HepG2 (cell line): ENCODE data around the gene OBSL1. TPM values are rescaled to one million over a fixed set of nuclear protein-coding genes. Genes with fewer than 3 reads are reported as not detected.

Experiments used
- ARNTL ChIP-seq: sonication (generic); formaldehyde crosslinking; IDR thresholded peaks from 2 replicates; pipeline ENCODE4 v1.4.0; 2020; ENCODE audit warnings: mild to moderate bottlenecking, missing genetic modification reagents
- HNRNPK ChIP-seq: fragments of 200-400 bp; formaldehyde crosslinking; IDR thresholded peaks from 2 replicates; pipeline ENCODE4 v1.6.1; 2018; ENCODE audit warnings: low read length, low read depth, moderate library complexity, mild to moderate bottlenecking; ENCODE audit not compliant: poor library complexity, severe bottlenecking
- NFYC ChIP-seq: IDR thresholded peaks from 2 replicates; pipeline ENCODE4 v1.6.1; 2016; ENCODE audit warnings: missing genetic modification reagents, missing compliant biosample characterization
- ZC3H13 ChIP-seq: sonication (generic); formaldehyde crosslinking; IDR thresholded peaks from 2 replicates; pipeline ENCODE4 v1.8.1; 2023; ENCODE audit warnings: mild to moderate bottlenecking, missing genetic modification reagents, moderate library complexity
- ZNF143 ChIP-seq: sonication (generic); formaldehyde crosslinking; IDR thresholded peaks from 2 replicates; pipeline ENCODE4 v1.4.0; 2020; ENCODE audit warnings: missing genetic modification reagents
- ZNF543 ChIP-seq: sonication (generic); formaldehyde crosslinking; IDR thresholded peaks from 2 replicates; pipeline ENCODE4 v1.4.0; 2020; ENCODE audit warnings: mild to moderate bottlenecking, missing genetic modification reagents
- polyA plus RNA-seq, 8 experiments: library from polyadenylated mRNA; depleted of rRNA in 3 of 8; stranded (reverse) in 7 of 8; unstranded in 1 of 8; fragments of >200 nt; fragmentation: Illumina TruSeq in 4 of 8; extraction: Trizol in 4 of 8; gene quantifications; 2 replicates each; pipeline versions ENCODE4 v1.2.1 to v1.2.3, GENCODE V29; 2011 to 2016; ENCODE audit warnings: low read depth in 4 of 8, missing spikeins in 1 of 8, mixed read lengths in 1 of 8; ENCODE audit not compliant: insufficient read depth in 1 of 8
- total RNA-seq, 5 experiments: library from RNA; depleted of rRNA; stranded (reverse); fragments of >200 nt; fragmentation: Illumina TruSeq; extraction: Trizol; gene quantifications; 2 replicates each; pipeline ENCODE4 v1.2.3, GENCODE V29; 2016; ENCODE audit warnings: low read depth in 1 of 5
- TF ChIP-seq, protein P1 (sequence below): sonication (generic); formaldehyde crosslinking; IDR thresholded peaks from 2 replicates; pipeline ENCODE4 v1.5.1; 2020; ENCODE audit warnings: mild to moderate bottlenecking, moderate library complexity, missing genetic modification reagents
- TF ChIP-seq, protein P2 (sequence below): sonication (generic); formaldehyde crosslinking; IDR thresholded peaks from 2 replicates; pipeline ENCODE4 v1.4.0; 2020; ENCODE audit warnings: missing genetic modification reagents
- TF ChIP-seq, protein P3 (sequence below): IDR thresholded peaks from 2 replicates; pipeline ENCODE4 v1.6.1; 2012; ENCODE audit warnings: inconsistent platforms

Gene OBSL1
- total and polyA plus RNA-seq, 2 of the 13 experiments (the other 11 are each of a cell fraction or from before 2014, with no cell fraction given) = 86.7 to 218 TPM

DNA sequence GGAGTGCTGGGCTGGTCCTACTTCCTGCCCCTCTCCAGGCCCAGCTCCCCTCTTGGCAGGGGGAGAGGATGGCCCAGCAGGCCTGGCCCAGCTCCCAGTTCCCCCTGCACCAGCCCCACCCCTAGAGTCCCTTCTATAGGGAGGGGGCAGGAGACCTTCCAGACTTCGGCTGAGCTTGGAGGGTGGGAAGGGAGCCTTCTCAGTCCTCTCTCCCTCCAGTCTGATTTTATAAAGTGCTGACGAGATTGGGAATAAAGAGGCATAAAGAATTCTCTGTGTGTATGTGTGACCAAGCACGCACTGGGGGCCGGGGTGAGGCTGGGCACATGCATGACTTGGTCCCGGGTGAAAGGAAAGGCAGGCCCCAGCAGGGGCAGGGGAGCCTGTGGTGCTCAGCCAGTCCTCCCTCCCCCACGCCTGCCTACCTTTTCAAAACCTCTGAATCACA, 32.8 kb downstream of the OBSL1 start (continued):
- TF ChIP-seq, protein P1, sequence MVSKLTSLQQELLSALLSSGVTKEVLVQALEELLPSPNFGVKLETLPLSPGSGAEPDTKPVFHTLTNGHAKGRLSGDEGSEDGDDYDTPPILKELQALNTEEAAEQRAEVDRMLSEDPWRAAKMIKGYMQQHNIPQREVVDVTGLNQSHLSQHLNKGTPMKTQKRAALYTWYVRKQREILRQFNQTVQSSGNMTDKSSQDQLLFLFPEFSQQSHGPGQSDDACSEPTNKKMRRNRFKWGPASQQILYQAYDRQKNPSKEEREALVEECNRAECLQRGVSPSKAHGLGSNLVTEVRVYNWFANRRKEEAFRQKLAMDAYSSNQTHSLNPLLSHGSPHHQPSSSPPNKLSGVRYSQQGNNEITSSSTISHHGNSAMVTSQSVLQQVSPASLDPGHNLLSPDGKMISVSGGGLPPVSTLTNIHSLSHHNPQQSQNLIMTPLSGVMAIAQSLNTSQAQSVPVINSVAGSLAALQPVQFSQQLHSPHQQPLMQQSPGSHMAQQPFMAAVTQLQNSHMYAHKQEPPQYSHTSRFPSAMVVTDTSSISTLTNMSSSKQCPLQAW (CRISPR knock-in tag) = no peak
- no peak for TF ChIP-seq ARNTL (CRISPR knock-in tag)
- TF ChIP-seq ZNF143 = no peak
- TF ChIP-seq ZC3H13 = peak; percentile 13; the same call in 1 of the 2 replicates
- TF ChIP-seq, protein P2, sequence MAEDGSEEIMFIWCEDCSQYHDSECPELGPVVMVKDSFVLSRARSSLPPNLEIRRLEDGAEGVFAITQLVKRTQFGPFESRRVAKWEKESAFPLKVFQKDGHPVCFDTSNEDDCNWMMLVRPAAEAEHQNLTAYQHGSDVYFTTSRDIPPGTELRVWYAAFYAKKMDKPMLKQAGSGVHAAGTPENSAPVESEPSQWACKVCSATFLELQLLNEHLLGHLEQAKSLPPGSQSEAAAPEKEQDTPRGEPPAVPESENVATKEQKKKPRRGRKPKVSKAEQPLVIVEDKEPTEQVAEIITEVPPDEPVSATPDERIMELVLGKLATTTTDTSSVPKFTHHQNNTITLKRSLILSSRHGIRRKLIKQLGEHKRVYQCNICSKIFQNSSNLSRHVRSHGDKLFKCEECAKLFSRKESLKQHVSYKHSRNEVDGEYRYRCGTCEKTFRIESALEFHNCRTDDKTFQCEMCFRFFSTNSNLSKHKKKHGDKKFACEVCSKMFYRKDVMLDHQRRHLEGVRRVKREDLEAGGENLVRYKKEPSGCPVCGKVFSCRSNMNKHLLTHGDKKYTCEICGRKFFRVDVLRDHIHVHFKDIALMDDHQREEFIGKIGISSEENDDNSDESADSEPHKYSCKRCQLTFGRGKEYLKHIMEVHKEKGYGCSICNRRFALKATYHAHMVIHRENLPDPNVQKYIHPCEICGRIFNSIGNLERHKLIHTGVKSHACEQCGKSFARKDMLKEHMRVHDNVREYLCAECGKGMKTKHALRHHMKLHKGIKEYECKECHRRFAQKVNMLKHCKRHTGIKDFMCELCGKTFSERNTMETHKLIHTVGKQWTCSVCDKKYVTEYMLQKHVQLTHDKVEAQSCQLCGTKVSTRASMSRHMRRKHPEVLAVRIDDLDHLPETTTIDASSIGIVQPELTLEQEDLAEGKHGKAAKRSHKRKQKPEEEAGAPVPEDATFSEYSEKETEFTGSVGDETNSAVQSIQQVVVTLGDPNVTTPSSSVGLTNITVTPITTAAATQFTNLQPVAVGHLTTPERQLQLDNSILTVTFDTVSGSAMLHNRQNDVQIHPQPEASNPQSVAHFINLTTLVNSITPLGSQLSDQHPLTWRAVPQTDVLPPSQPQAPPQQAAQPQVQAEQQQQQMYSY = no peak
- TF ChIP-seq HNRNPK = no peak
- TF ChIP-seq, protein P3, sequence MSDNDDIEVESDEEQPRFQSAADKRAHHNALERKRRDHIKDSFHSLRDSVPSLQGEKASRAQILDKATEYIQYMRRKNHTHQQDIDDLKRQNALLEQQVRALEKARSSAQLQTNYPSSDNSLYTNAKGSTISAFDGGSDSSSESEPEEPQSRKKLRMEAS = no peak
- no peak for TF ChIP-seq NFYC (CRISPR knock-in tag)
- TF ChIP-seq ZNF543 (CRISPR knock-in tag) = 0 out of 2 replicates have a peak, but pooled peaks have one; percentile 18
- TF ChIP-seq, all 625 proteins: peak for 11
